GM19324 (cell line): ENCODE measurements around the gene BASP1.
"Not testable (repeated sequence)": the region's sequence is repeated elsewhere in the genome, so short reads cannot be mapped to it uniquely, and the experiment has no call there.

ENCODE experiments used
- ATAC-seq: cut with Tn5 transposase; IDR thresholded peaks from one replicate; pipeline ENCODE4 v1.9.1; 2021; ENCODE audit warnings: mild to moderate bottlenecking, moderate library complexity; ENCODE audit not compliant: unreplicated experiment, low FRiP score

The BASP1 gene

DNA sequence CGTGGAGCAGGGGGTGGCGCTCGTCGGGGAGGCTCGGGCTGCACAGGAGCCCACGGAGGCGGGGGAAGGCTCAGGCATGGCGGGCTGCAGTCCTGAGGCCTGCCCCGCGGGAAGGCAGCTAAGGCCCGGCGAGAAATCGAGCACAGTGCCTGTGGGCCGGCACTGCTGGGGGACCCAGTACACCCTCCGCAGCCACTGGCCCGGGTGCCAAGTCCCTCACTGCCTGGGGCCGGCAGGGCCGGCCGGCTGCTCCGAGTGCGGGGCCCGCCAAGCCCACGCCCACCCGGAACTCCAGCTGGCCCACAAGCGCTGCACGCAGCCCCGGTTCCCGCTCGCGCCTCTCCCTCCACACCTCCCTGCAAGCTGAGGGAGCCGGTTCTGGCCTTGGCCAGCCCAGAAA, 94.4 kb downstream of the BASP1 start:
- ATAC-seq = not testable (repeated sequence)

- no peak for ATAC-seq
These were observed 94.9 kb downstream of the BASP1 start for GRCh38 chr5:17312358-17312757.

GRCh38 chr5:17314907-17315471, 97.6 kb downstream of the BASP1 start:
- ATAC-seq = no peak

DNA sequence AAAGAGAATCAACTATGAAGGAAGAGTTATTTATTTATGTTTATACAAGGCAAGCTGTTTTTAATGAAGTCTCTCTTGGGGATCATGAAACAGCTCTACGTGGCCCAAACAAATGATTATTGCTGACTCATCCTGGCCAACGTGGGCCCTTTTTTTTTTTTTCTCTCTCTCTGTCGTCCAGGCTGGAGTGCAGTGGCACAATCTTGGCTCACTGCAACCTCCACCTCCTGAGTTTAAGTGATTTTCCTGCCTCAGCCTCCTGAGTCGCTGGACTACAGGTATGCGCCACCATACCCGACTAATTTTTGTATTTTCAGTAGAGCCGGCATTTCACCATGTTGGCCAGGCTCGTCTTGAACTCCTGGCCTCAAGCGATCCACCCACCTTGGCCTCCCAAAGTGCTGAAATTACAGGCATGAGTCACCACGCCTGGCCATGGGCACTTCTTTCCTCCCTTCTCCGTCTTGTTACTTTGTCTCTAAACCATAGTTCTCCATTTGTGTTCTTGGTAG, 98.3 kb downstream of the BASP1 start:
- ATAC-seq = no peak

GRCh38 chr5:17316970-17317459, 99.6 kb downstream of the BASP1 start:
- ATAC-seq = peak; percentile 79

- ATAC-seq = peak; percentile 42
These were observed 100.0 kb downstream of the BASP1 start for GRCh38 chr5:17317473-17317872.

DNA sequence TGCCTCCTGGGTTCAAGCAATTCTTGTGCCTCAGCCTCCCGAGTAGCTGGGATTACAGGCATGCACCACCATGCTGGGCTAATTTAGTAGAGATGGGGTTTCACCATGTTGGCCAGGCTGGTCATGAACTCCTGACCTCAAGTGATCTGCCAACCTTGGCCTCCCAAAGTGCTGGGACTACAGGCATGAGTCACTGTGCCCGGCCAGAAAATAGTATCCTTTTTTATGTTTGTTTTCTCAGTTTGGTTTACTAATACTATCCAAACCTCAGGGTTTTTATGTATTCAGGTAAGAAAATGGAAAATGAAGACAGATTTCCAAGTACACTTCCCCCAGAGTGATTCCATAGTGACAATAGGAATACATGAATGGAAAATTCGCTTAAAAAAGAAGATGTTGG, 101.7 kb downstream of the BASP1 start:
- not testable (repeated sequence) for ATAC-seq

DNA sequence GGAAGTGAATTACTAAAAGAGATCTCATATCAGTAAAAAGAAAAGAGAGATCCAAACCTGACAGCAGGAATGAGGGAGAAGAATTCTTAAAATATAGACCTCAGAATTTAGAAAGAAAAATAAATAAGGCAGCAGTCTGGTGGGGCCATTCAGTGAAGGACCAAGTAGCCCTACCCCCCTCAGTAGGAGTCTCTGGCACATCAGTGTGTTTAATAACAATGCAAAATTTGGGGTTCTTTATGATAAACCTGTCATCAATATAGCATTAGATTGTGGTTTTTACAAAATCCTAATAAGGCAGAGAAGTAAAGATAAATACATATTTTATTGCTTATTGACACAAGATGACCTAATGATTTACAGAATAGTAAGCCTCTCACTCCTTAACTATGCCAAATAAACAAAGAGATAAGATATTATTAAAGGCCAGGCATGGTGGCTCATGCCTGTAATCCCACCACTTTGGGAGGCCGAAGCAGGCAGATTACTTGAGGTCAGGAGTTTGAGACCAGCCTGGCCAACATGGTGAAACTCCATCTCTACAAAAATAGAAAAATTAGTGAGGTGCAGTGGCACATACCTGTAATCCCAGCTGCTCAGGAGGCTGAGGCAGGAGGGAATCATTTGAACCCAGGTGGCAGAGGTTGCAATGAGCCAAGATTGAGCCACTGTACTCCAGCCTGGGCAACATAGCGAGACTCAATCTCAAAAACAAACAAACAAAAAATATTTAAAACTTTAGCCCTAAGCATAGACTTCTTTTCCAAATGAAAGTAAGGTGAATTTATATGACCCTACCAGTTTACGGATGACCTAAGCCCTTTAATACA, 108.6 kb downstream of the BASP1 start:
- no peak for ATAC-seq
